ENCODE results near the gene ARFIP1.

- TF ChIP-seq POLR2A (IDR thresholded peaks at IDR 0.05; ENCODE audit: low read length) (no peak), GATA1 (IDR thresholded peaks at IDR 0.05; ENCODE audit: low read depth, low read length) (no peak)
Measured at GRCh38 chr4:152929888-152930287, 150.1 kb downstream of the ARFIP1 start.

Data from erythroblast (primary cell).